ENCODE results near the gene CENPQ.

CENPQ gene

GRCh38 chr6:49541936-49542335, 78.8 kb downstream of the CENPQ start:
- no peak for DNase-seq (ENCODE audit: low spot score)
